Measurements from ENCODE around the gene OR5AC2.

DNA sequence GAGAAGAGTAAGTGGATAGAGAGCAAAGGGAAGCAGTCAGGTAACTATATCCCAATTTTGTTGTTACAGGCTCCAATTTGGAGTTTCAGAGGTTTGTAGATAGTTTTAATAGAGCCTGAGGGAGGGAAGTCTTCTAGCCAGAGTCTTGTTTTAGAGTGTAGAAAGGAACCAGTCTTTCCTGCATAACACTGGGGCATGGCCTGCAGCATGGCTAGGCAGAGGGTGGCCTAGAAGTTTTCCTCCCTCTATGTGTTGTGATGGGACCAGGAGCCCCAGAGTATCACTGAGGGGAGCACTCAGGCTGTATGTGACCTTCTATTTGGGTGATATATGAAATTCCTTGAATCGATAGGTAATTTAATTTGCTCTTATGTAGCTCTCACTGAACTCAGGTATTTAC is 29.3 kb upstream of the OR5AC2 start:
- TF ChIP-seq FOXK2 (IDR thresholded peaks at IDR 0.05) (no peak), CTBP1 (IDR thresholded peaks at IDR 0.05; ENCODE audit: borderline replicate concordance) (no peak), HDGF (IDR thresholded peaks at IDR 0.05; ENCODE audit: borderline replicate concordance) (no peak), LEF1 (IDR thresholded peaks at IDR 0.05; ENCODE audit: borderline replicate concordance) (no peak), TARDBP (IDR thresholded peaks at IDR 0.05) (no peak), SUZ12 (IDR thresholded peaks at IDR 0.05) (no peak), ARNT (IDR thresholded peaks at IDR 0.05) (no peak), FOXM1 (IDR thresholded peaks at IDR 0.05; ENCODE audit: borderline replicate concordance) (no peak), FOXA1 (IDR thresholded peaks at IDR 0.05) (no peak), ZNF384 (IDR thresholded peaks at IDR 0.05) (no peak)
